ENCODE results near the gene KRT7. TPM values are rescaled to one million over a fixed set of nuclear protein-coding genes. Genes with fewer than 3 reads are reported as not detected.

KRT7 gene
- total and polyA plus RNA-seq, 2 experiments from 2014 or later: 11.0 to 17.4 TPM

DNA sequence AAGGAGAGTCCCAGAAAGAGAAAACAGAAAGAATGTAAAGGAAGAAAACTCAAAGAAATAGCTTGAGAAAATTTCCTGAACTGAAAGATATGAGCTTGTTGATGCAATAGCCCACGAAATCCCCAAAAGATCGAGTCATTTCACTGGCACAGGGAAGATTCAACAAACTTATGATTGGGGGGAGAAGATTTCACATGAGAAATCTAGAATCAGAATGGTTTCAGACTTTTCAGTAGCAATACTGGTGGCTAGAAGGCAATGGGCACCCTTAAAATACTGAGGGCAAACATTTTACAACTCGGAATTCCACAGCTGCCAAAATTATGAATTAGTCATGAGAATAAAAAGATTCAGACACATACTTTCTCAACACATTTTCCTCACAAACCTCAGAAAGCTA lies 8.9 kb upstream of the KRT7 start:
- H2AFZ ChIP-seq: peak overlapping the region; percentile 31; the same call in 1 of the 2 replicates
- peak overlapping the region; percentile 72 for H3K27ac ChIP-seq
- in situ Hi-C loops (cut with MboI): no loop called here
- no peak overlapping the region for H3K4me3 ChIP-seq
- peak; percentile 65 for DNase-seq
- 8 to 15% methylated on average over 3 of the region's 3 CpGs for WGBS, 2 experiments (ENCODE audit: low coverage in 1 of 2, low lambda C conversion rate in 2 of 2, missing lambda C conversion rate in 2 of 2)
- no peaks in the 10 kb centered on the region for H4K20me1 ChIP-seq (ENCODE audit: insufficient read depth)
- H3K4me1 ChIP-seq (ENCODE audit: insufficient read depth): peaks cover 16% of the 10 kb centered on the region
- H3K9me3 ChIP-seq (ENCODE audit: low read depth): no peaks in the 10 kb centered on the region
- H3K4me2 ChIP-seq (ENCODE audit: unreplicated experiment): no peak overlapping the region
- H3K9me2 ChIP-seq (ENCODE audit: insufficient read depth): no peaks in the 10 kb centered on the region
- no peaks in the 10 kb centered on the region for H3K27me3 ChIP-seq (replicated peaks; ENCODE audit: insufficient read depth)
- H3F3A ChIP-seq (ENCODE audit: insufficient read depth): peaks cover 31% of the 10 kb centered on the region
- TF ChIP-seq EZH2 (IDR thresholded peaks at IDR 0.05; ENCODE audit: insufficient read depth, poor library complexity, severe bottlenecking): no peak
- TF ChIP-seq EZH2phosphoT487 (IDR thresholded peaks at IDR 0.05; ENCODE audit: insufficient read depth, low read depth): no peak
- H3K36me3 ChIP-seq (ENCODE audit: low read depth): no peaks in the 10 kb centered on the region
- H3K79me2 ChIP-seq (ENCODE audit: insufficient read depth): no peaks in the 10 kb centered on the region
- peak overlapping the region; percentile 26; the same call in 1 of the 2 replicates for H3K9ac ChIP-seq

DNA sequence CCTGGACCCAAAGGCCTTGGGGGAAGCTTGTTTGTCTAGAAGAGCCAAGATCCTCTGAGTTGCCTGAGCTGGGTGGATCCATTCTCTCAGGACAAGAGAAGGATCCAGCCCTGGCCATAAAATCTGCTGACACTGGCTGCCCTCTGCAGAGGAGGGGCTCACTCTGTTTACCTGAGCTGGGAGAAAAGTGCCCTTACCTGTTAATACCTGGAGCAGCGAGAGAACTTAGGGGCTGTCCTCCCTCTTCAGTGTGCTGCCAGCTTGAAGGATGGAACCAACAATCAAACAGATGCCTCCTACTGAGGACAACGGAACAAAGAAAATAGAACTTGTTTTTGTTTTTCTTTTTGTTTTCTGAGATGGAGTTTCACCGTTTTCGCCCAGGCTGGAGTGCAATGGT lies 7.3 kb upstream of the KRT7 start:
- Histone ChIP-seq H3K4me3 (no peak overlapping the region), H4K20me1 (ENCODE audit: insufficient read depth) (no peaks in the 10 kb centered on the region), H3K27ac (no peak overlapping the region), H3K9me3 (ENCODE audit: low read depth) (no peaks in the 10 kb centered on the region), H3K9me2 (ENCODE audit: insufficient read depth) (no peaks in the 10 kb centered on the region), H3K27me3 (replicated peaks; ENCODE audit: insufficient read depth) (no peaks in the 10 kb centered on the region), H3F3A (ENCODE audit: insufficient read depth) (peaks cover 33% of the 10 kb centered on the region), H3K4me2 (ENCODE audit: unreplicated experiment) (no peak overlapping the region), H3K4me1 (ENCODE audit: insufficient read depth) (peaks cover 31% of the 10 kb centered on the region), H3K79me2 (ENCODE audit: insufficient read depth) (no peaks in the 10 kb centered on the region), H3K36me3 (ENCODE audit: low read depth) (no peaks in the 10 kb centered on the region), H2AFZ (no peak overlapping the region), H3K9ac (no peak overlapping the region)
- in situ Hi-C loops (cut with MboI): no loop called here
- DNase-seq: no peak
- no peak for TF ChIP-seq EZH2 (IDR thresholded peaks at IDR 0.05; ENCODE audit: insufficient read depth, poor library complexity, severe bottlenecking)
- no peak for TF ChIP-seq EZH2phosphoT487 (IDR thresholded peaks at IDR 0.05; ENCODE audit: insufficient read depth, low read depth)
- WGBS, 2 experiments (ENCODE audit: low coverage in 1 of 2, low lambda C conversion rate in 2 of 2, missing lambda C conversion rate in 2 of 2): 78 to 81% methylated on average over 4 of the region's 4 CpGs

DNA sequence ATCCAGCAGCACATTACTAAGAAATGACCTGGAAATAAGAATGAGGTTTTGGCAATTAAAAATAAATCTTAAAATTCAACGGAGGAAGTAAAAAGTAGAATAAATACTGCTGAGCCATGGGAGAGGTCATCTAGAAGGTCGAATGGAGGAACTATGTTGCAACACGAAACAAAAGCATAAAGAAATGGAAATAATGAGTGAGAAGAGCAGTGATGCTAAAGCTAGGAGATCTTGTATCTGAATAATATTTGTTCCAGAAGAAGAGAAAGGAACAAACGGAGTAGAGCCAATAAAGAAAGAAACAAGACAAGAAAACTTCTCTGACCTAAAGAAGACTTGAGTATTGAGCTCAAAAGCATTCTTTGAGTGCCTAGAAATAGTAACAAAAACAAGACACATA lies 6.6 kb upstream of the KRT7 start:
- Histone ChIP-seq H3K27me3 (replicated peaks; ENCODE audit: insufficient read depth) (no peaks in the 10 kb centered on the region), H3K4me2 (ENCODE audit: unreplicated experiment) (no peak overlapping the region), H3K9me3 (ENCODE audit: low read depth) (no peaks in the 10 kb centered on the region), H3K79me2 (ENCODE audit: insufficient read depth) (no peaks in the 10 kb centered on the region), H3K36me3 (ENCODE audit: low read depth) (no peaks in the 10 kb centered on the region), H2AFZ (no peak overlapping the region), H3K4me1 (ENCODE audit: insufficient read depth) (peaks cover 33% of the 10 kb centered on the region), H3K27ac (no peak overlapping the region), H3F3A (ENCODE audit: insufficient read depth) (peaks cover 33% of the 10 kb centered on the region), H3K9me2 (ENCODE audit: insufficient read depth) (no peaks in the 10 kb centered on the region), H4K20me1 (ENCODE audit: insufficient read depth) (no peaks in the 10 kb centered on the region), H3K9ac (no peak overlapping the region), H3K4me3 (no peak overlapping the region)
- WGBS, 2 experiments (ENCODE audit: low coverage in 1 of 2, low lambda C conversion rate in 2 of 2, missing lambda C conversion rate in 2 of 2): 80 to 85% methylated on average over 4 of the region's 4 CpGs
- in situ Hi-C loops (cut with MboI): no loop called here
- DNase-seq: no peak
- no peak for TF ChIP-seq EZH2 (IDR thresholded peaks at IDR 0.05; ENCODE audit: insufficient read depth, poor library complexity, severe bottlenecking)
- TF ChIP-seq EZH2phosphoT487 (IDR thresholded peaks at IDR 0.05; ENCODE audit: insufficient read depth, low read depth): no peak

DNA sequence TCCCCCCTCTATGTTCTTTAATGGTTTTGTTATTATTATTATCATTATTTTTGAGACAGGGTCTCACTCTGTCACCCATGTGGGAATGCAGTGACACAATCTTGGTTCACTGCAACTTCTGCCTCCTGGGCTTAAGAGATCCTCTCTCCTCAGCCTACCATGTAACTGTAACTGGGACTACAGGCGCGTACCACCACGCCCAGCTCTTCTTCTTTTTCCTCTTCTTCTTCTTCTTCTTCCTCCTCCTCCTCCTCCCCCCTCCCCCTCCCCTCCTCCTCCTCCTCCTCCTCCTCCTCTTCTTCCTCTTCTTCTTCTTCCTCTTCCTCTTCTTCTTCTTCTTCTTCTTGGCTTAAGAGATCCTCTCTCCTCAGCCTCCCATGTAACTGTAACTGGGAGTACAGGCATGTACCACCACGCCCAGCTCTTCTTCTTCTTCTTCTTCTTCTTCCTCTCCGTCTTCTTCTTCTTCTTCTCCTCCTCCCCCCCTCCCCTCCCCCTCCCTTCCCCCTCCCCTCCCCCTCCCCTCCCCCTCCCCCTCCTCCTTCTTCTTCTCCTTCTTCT lies 5.4 kb upstream of the KRT7 start:
- no peaks in the 10 kb centered on the region for H3K27me3 ChIP-seq (replicated peaks; ENCODE audit: insufficient read depth)
- in situ Hi-C loops (cut with MboI): no loop called here
- H3K79me2 ChIP-seq (ENCODE audit: insufficient read depth): no peaks in the 10 kb centered on the region
- no peak overlapping the region for H3K4me2 ChIP-seq (ENCODE audit: unreplicated experiment)
- H3K36me3 ChIP-seq (ENCODE audit: low read depth): no peaks in the 10 kb centered on the region
- no peaks in the 10 kb centered on the region for H3K9me3 ChIP-seq (ENCODE audit: low read depth)
- H3K4me3 ChIP-seq: no peak overlapping the region
- H3K27ac ChIP-seq: no peak overlapping the region
- no peaks in the 10 kb centered on the region for H3K9me2 ChIP-seq (ENCODE audit: insufficient read depth)
- no peaks in the 10 kb centered on the region for H4K20me1 ChIP-seq (ENCODE audit: insufficient read depth)
- H3K9ac ChIP-seq: no peak overlapping the region
- 79% methylated on average over 5 of the region's 5 CpGs; no CpG with 5 or more reads in 1 of the 2 experiments for WGBS, 2 experiments (ENCODE audit: low coverage in 1 of 2, low lambda C conversion rate in 2 of 2, missing lambda C conversion rate in 2 of 2)
- DNase-seq: no peak
- H2AFZ ChIP-seq: no peak overlapping the region
- peaks cover 24% of the 10 kb centered on the region for H3F3A ChIP-seq (ENCODE audit: insufficient read depth)
- TF ChIP-seq EZH2phosphoT487 (IDR thresholded peaks at IDR 0.05; ENCODE audit: insufficient read depth, low read depth) (no peak), EZH2 (IDR thresholded peaks at IDR 0.05; ENCODE audit: insufficient read depth, poor library complexity, severe bottlenecking) (no peak)
- H3K4me1 ChIP-seq (ENCODE audit: insufficient read depth): peaks cover 36% of the 10 kb centered on the region

Measured in GM23248 (cell line).